A673 (cell line): Measurements from ENCODE around the gene DMPK. TPM values are rescaled to one million over a fixed set of nuclear protein-coding genes. Genes with fewer than 3 reads are reported as not detected.
"Not testable (repeated sequence)": the region's sequence is repeated elsewhere in the genome, so short reads cannot be mapped to it uniquely, and the experiment has no call there.

ENCODE experiments used
- BruUV-seq: library from RNA; stranded (reverse); fragments of 400-500 nt; replicated peaks from 2 replicates; lab custom pipeline; 2021; lab: Mats Ljungman, UMichigan
- CTCF ChIA-PET: fragments of 300-600 bp; sonication (Branson Sonifier 250); formaldehyde crosslinking; loops from one replicate; lab custom pipeline; 2022; ENCODE audit warnings: antibody characterized with exemption; lab: Charles Lee
- POLR2A ChIA-PET: fragments of 300-600 bp; sonication (Branson Sonifier 250); formaldehyde crosslinking; loops from one replicate; lab custom pipeline; 2022; ENCODE audit warnings: antibody characterized with exemption; ENCODE audit not compliant: low non-redundant PET; lab: Charles Lee
- DNase-seq: peaks from one replicate; pipeline ENCODE4 v3.0.0-alpha.2; 2015; ENCODE audit warnings: low spot score
- H3K27ac ChIP-seq: fragments of 200-600 bp; sonication (generic); 2 replicates; pipeline ENCODE4 v1.5.1; 2016; ENCODE audit warnings: mixed run types, low read depth, mild to moderate bottlenecking, mixed read lengths, antibody characterized with exemption, low read length; ENCODE audit not compliant: poor library complexity, severe bottlenecking
- H3K27me3 ChIP-seq: fragments of 200-600 bp; sonication (generic); replicated peaks from 2 replicates; pipeline ENCODE4 v1.6.1; 2017; ENCODE audit warnings: mixed run types, low read depth, mild to moderate bottlenecking, mixed read lengths, antibody characterized with exemption, low read length; ENCODE audit not compliant: insufficient read depth, poor library complexity
- H3K36me3 ChIP-seq: fragments of 200-600 bp; sonication (generic); 2 replicates; pipeline ENCODE4 v1.6.1; 2016; ENCODE audit warnings: mixed run types, mild to moderate bottlenecking, mixed read lengths, antibody characterized with exemption, low read length; ENCODE audit not compliant: insufficient read depth, poor library complexity, severe bottlenecking
- H3K4me1 ChIP-seq: fragments of 200-600 bp; sonication (generic); 2 replicates; pipeline ENCODE4 v1.6.1; 2017; ENCODE audit warnings: mixed run types, mild to moderate bottlenecking, mixed read lengths, antibody characterized with exemption, low read length; ENCODE audit not compliant: insufficient read depth, poor library complexity, severe bottlenecking
- H3K4me3 ChIP-seq: fragments of 200-600 bp; sonication (generic); 2 replicates; pipeline ENCODE4 v1.5.1; 2016; ENCODE audit warnings: low read depth, mixed run types, mild to moderate bottlenecking, mixed read lengths, low read length; ENCODE audit not compliant: poor library complexity, severe bottlenecking
- H3K9me3 ChIP-seq: fragments of 200-600 bp; sonication (generic); 2 replicates; pipeline ENCODE4 v1.6.1; 2016; ENCODE audit warnings: mixed run types, low read depth, mild to moderate bottlenecking, mixed read lengths, antibody characterized with exemption, low read length; ENCODE audit not compliant: poor library complexity, severe bottlenecking
- EZH2 ChIP-seq: fragments of 200-600 bp; sonication (generic); IDR thresholded peaks from 2 replicates; pipeline ENCODE4 v1.6.1; 2017; ENCODE audit warnings: borderline replicate concordance, low read depth, mild to moderate bottlenecking, mixed read lengths, antibody characterized with exemption, low read length; ENCODE audit not compliant: poor library complexity, severe bottlenecking
- intact Hi-C: fragments of 100-400 bp; cut with micrococcal nuclease; formaldehyde crosslinking; loops from one replicate; pipeline ENCODE4 v1.10.0; 2022; ENCODE audit not compliant: unreplicated experiment
- total RNA-seq: library from RNA; stranded (reverse); gene quantifications from 2 replicates; pipeline ENCODE4 v1.2.3, GENCODE V29; 2021
- TF ChIP-seq, protein P1 (sequence below): fragments of 300-800, 200-600 bp; sonication (generic); conservative IDR thresholded peaks from 2 replicates; pipeline ENCODE4 v1.5.1; 2017; ENCODE audit warnings: low read depth, mild to moderate bottlenecking, antibody characterized with exemption, low read length, moderate library complexity, mixed read lengths

DMPK gene
- total RNA-seq, 1 experiment from 2014 or later, result 82.0 TPM

DNA sequence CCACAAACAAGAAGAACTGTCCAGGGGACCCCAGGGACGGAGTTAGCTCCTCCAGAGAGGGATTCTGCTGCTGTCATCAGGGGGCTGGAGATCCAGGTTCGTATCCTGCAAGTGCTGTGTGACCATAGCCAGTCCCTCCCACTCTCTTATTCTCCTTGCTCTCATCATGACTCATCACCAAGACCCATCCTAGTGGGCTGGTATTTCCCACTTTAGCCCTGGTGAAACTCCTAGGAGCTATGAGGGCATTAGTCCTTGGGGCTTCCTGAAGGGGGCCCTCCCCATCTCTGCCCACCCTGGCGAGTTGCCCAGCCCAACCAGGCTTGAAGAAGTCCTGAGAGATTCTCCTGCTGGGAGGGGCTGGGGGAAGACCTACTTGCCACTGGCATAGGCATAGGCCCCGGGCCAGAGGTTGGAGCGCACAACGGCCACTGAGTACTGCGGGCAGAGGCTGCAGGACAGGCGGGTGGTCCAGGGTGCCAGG lies 17.8 kb upstream of the DMPK start:
- CTCF ChIA-PET, result interaction anchor here (0.7 to 1.8 kb wide), 3 partner anchors 17 to 184 kb away, joined by 6 to 17 read pairs (median 12); partner anchors contain the start of gene SIX5
- Histone ChIP-seq H3K4me3 (no peak overlapping the region), H3K27ac (no peak overlapping the region), H3K36me3 (no peaks in the 10 kb centered on the region), H3K4me1 (peaks cover 4% of the 10 kb centered on the region), H3K9me3 (no peaks in the 10 kb centered on the region), H3K27me3 (no peaks in the 10 kb centered on the region)
- BruUV-seq, result no TSS peak
- DNase-seq, result peak; percentile 54
- POLR2A ChIA-PET, result no interaction called here
- TF ChIP-seq EZH2, result no peak
- TF ChIP-seq, protein P1, sequence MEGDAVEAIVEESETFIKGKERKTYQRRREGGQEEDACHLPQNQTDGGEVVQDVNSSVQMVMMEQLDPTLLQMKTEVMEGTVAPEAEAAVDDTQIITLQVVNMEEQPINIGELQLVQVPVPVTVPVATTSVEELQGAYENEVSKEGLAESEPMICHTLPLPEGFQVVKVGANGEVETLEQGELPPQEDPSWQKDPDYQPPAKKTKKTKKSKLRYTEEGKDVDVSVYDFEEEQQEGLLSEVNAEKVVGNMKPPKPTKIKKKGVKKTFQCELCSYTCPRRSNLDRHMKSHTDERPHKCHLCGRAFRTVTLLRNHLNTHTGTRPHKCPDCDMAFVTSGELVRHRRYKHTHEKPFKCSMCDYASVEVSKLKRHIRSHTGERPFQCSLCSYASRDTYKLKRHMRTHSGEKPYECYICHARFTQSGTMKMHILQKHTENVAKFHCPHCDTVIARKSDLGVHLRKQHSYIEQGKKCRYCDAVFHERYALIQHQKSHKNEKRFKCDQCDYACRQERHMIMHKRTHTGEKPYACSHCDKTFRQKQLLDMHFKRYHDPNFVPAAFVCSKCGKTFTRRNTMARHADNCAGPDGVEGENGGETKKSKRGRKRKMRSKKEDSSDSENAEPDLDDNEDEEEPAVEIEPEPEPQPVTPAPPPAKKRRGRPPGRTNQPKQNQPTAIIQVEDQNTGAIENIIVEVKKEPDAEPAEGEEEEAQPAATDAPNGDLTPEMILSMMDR, result no peak
- intact Hi-C loops, result no loop called here

DNA sequence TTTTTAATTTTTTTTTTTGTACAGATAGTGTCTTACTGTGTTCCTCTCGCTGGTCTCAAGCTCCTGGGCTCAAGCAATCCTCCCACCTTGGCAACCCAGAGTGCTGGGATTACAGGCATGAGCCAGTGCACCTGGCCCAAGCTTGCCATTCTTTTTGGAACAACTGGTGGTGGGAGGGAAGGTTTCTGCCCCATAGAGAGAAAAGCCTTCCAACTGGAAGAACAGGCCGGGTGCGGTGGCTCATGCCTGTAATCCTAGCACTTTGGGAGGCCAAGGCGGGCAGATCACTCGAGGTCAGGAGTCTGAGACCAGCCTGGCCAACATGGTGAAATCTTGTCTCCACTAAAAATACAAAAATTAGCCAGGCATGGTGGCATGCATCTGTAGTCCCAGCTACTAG lies 17.3 kb upstream of the DMPK start:
- BruUV-seq, H3K27ac ChIP-seq, H3K9me3 ChIP-seq, DNase-seq, H3K4me3 ChIP-seq, H3K4me1 ChIP-seq, H3K27me3 ChIP-seq, H3K36me3 ChIP-seq, intact Hi-C loops: not testable (repeated sequence)
- ChIA-PET POLR2A (interaction anchor here (0.7 kb wide), 2 partner anchors 13 to 121 kb away, joined by 4 to 5 read pairs; no protein-coding TSS in a partner anchor), CTCF (interaction anchor here (0.6 to 1.8 kb wide), 5 partner anchors 10 to 242 kb away, joined by 3 to 17 read pairs (median 6); partner anchors contain the start of gene SIX5)

DNA sequence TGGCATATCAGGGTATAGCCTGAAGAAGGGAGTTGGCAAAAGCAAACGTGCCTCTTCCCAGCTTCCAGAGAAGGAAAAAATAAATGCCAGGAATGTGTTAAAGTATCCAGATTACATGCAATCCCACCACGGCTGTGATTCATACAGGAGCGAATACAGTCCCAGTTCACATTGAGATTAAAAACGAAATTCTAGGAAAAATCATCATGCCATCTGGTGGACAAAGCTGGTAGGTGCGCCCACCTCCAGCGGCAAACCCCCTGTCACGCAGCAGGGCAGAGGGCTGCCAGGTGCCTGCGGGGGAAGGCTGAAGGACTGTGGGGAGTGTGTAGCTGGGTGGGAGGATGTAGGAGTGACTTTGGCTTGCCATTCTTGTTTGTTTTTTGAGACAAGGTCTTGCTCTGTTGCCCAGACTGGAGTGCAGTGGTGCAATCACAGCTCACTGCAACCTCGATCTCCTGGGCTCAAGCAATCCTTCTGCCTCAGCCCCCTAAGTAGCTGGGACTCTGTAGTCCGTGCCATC lies 16.8 kb upstream of the DMPK start:
- Histone ChIP-seq H3K27ac (no peak overlapping the region), H3K27me3 (no peaks in the 10 kb centered on the region), H3K4me3 (no peak overlapping the region), H3K9me3 (no peaks in the 10 kb centered on the region), H3K36me3 (no peaks in the 10 kb centered on the region), H3K4me1 (peaks cover 4% of the 10 kb centered on the region)
- CTCF ChIA-PET, result interaction anchor here (0.6 to 1.8 kb wide), 4 partner anchors 11 to 242 kb away, joined by 3 to 17 read pairs (median 8); partner anchors contain the start of gene SIX5
- POLR2A ChIA-PET, result interaction anchor here (0.7 kb wide), 2 partner anchors 12 to 122 kb away, joined by 4 to 5 read pairs; no protein-coding TSS in a partner anchor
- intact Hi-C loops, result no loop called here
- BruUV-seq, result no TSS peak
- TF ChIP-seq, protein P1, result peak; percentile 83
- no peak for TF ChIP-seq EZH2
- DNase-seq, result peak; percentile 75

DNA sequence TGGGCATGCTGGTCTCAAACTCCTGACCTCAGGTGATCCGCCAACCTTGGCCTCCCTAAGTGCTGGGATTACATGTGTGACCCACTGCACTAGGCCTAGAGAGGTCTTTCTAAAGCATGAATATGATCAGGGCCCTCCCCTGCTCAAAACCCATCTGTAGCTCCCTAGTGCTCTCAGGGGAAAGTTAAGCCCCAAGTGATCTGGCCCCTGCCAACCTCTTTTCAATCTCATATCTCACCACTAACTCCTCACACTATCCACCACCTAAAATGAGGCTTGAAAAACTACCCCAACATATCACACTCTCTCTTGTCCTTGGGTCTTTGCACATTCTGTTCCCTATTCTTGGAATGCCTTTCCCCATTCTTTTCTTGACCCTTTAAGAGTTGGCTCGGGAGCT lies 12.3 kb upstream of the DMPK start:
- BruUV-seq, result no TSS peak
- intact Hi-C loops, result no loop called here
- Histone ChIP-seq H3K4me3 (no peak overlapping the region), H3K27ac (no peak overlapping the region), H3K9me3 (no peaks in the 10 kb centered on the region), H3K4me1 (peaks cover 6% of the 10 kb centered on the region), H3K27me3 (no peaks in the 10 kb centered on the region), H3K36me3 (peaks cover 10% of the 10 kb centered on the region)
- no peak for DNase-seq
- ChIA-PET POLR2A (no interaction called here), CTCF (no interaction called here)
- TF ChIP-seq, protein P1, result no peak
- no peak for TF ChIP-seq EZH2
